SK-N-SH (cell line): ENCODE results near the gene UBE2K. TPM values are rescaled to one million over a fixed set of nuclear protein-coding genes. Genes with fewer than 3 reads are reported as not detected.

Experiments
- CTCF ChIA-PET: fragments of 300-600, 350-600 bp; formaldehyde crosslinking; extraction: SDS; loops from one replicate; lab custom pipeline; 2021; lab: Yijun Ruan, JAX
- POLR2A ChIA-PET: fragments of 350-600 bp; sonication (Branson Sonifier 250); formaldehyde crosslinking; extraction: SDS; loops from one replicate; lab custom pipeline; 2020; ENCODE audit warnings: antibody characterized with exemption, inconsistent platforms; lab: Yijun Ruan, JAX
- DNase-seq: peaks from one replicate; pipeline ENCODE4 v3.0.0; 2012
- H2AFZ ChIP-seq: fragments of 200-600 bp; sonication (generic); 2 replicates; pipeline ENCODE4 v1.8.1; 2016; ENCODE audit warnings: antibody characterized with exemption, mild to moderate bottlenecking, low read depth
- H3F3A ChIP-seq: fragments of 200-600 bp; sonication (generic); replicated peaks from 2 replicates; pipeline ENCODE3; 2016; ENCODE audit warnings: antibody characterized with exemption, mild to moderate bottlenecking; ENCODE audit not compliant: insufficient read depth
- H3K27ac ChIP-seq, 2 experiments: fragments of 200-500 bp in 1 of 2; fragments of 200-600 bp in 1 of 2; sonication (Bioruptor generic) in 1 of 2; sonication (generic), shearing (Covaris generic) in 1 of 2; 2 replicates each; pipeline versions ENCODE4 v1.5.1 to v1.6.1; 2014 to 2016; ENCODE audit warnings: low read depth in 2 of 2, inconsistent platforms in 1 of 2, low read length in 1 of 2, mild to moderate bottlenecking in 1 of 2, mixed read lengths in 1 of 2
- H3K27me3 ChIP-seq: fragments of 200-600 bp; sonication (generic), shearing (Covaris generic); 2 replicates; pipeline ENCODE4 v1.6.1; 2016; ENCODE audit warnings: mixed run types; ENCODE audit not compliant: insufficient read depth
- H3K36me3 ChIP-seq, 2 experiments: fragments of 200-500 bp in 1 of 2; fragments of 200-600 bp in 1 of 2; sonication (Bioruptor generic) in 1 of 2; sonication (generic) in 1 of 2; replicated peaks in 1 of 2; 2 replicates each; pipeline versions ENCODE3 to v1.5.1; 2014 to 2016; ENCODE audit warnings: low read length in 1 of 2, mild to moderate bottlenecking in 1 of 2; ENCODE audit not compliant: insufficient read depth in 2 of 2, control insufficient read depth in 1 of 2
- H3K4me1 ChIP-seq, 2 experiments: fragments of 200-500 bp in 1 of 2; fragments of 200-600 bp in 1 of 2; sonication (Bioruptor generic) in 1 of 2; sonication (generic), shearing (Covaris generic) in 1 of 2; 2 replicates each; pipeline versions ENCODE4 v1.5.1 to v1.6.1; 2014 to 2016; ENCODE audit warnings: low read depth in 1 of 2, low read length in 1 of 2, mixed run types in 1 of 2; ENCODE audit not compliant: insufficient read depth in 2 of 2, control insufficient read depth in 1 of 2
- H3K4me2 ChIP-seq: fragments of 200-600 bp; sonication (generic), shearing (Covaris generic); 2 replicates; pipeline ENCODE4 v1.6.1; 2017; ENCODE audit warnings: mixed run types
- H3K4me3 ChIP-seq, 2 experiments: fragments of 200-500 bp in 1 of 2; fragments of 200-600 bp in 1 of 2; sonication (Bioruptor generic) in 1 of 2; sonication (generic), shearing (Covaris generic) in 1 of 2; 2 replicates each; pipeline versions ENCODE4 v1.5.1 to v1.8.1; 2014 to 2016; ENCODE audit warnings: low read depth in 2 of 2, inconsistent platforms in 1 of 2, low read length in 1 of 2, mild to moderate bottlenecking in 1 of 2, mixed read lengths in 1 of 2, moderate library complexity in 1 of 2
- H3K79me2 ChIP-seq: fragments of 200-600 bp; sonication (generic); 2 replicates; pipeline ENCODE4 v1.8.1; 2017; ENCODE audit warnings: mild to moderate bottlenecking; ENCODE audit not compliant: insufficient read depth
- H3K9ac ChIP-seq: fragments of 200-600 bp; sonication (generic); 2 replicates; pipeline ENCODE4 v1.6.1; 2017; ENCODE audit warnings: mixed run types
- H3K9me2 ChIP-seq: fragments of 200-600 bp; sonication (generic); 2 replicates; pipeline ENCODE4 v1.6.1; 2017; ENCODE audit warnings: mixed run types
- H3K9me3 ChIP-seq: fragments of 200-600 bp; sonication (generic); 2 replicates; pipeline ENCODE4 v1.6.1; 2017; ENCODE audit warnings: mixed run types, mild to moderate bottlenecking, moderate library complexity
- H4K20me1 ChIP-seq: fragments of 200-600 bp; sonication (generic); 2 replicates; pipeline ENCODE4 v1.6.1; 2017; ENCODE audit warnings: mild to moderate bottlenecking, mixed run types; ENCODE audit not compliant: insufficient read depth
- ELF1 ChIP-seq: IDR thresholded peaks from 2 replicates; pipeline ENCODE4 v1.4.0; 2012
- FOSL2 ChIP-seq: IDR thresholded peaks from 2 replicates; pipeline ENCODE4 v1.4.0; 2012; ENCODE audit warnings: low read depth, mild to moderate bottlenecking, moderate library complexity, borderline replicate concordance
- FOXM1 ChIP-seq: IDR thresholded peaks from 2 replicates; pipeline ENCODE4 v1.4.0; 2012; ENCODE audit warnings: low read depth, mild to moderate bottlenecking
- GATA2 ChIP-seq: sonication (generic); formaldehyde crosslinking; IDR thresholded peaks from 2 replicates; pipeline ENCODE4 v1.5.0; 2020; ENCODE audit warnings: mild to moderate bottlenecking, missing genetic modification reagents
- JUND ChIP-seq: IDR thresholded peaks from 2 replicates; pipeline ENCODE4 v1.4.0; 2012
- MEF2A ChIP-seq: IDR thresholded peaks from 2 replicates; pipeline ENCODE4 v1.4.0; 2012; ENCODE audit warnings: low read depth, borderline replicate concordance
- RFX5 ChIP-seq: IDR thresholded peaks from 2 replicates; pipeline ENCODE4 v1.6.1; 2012; ENCODE audit warnings: mild to moderate bottlenecking, improper control_type of control experiment, low read length
- TAF1 ChIP-seq: IDR thresholded peaks from 2 replicates; pipeline ENCODE4 v1.6.1; 2012; ENCODE audit warnings: low read depth, mild to moderate bottlenecking, low read length, moderate library complexity, borderline replicate concordance
- TEAD4 ChIP-seq: IDR thresholded peaks from 2 replicates; pipeline ENCODE4 v1.4.0; 2012; ENCODE audit warnings: mild to moderate bottlenecking, borderline replicate concordance; ENCODE audit not compliant: insufficient read depth
- YY1 ChIP-seq: IDR thresholded peaks from 2 replicates; pipeline ENCODE4 v1.4.0; 2012; ENCODE audit warnings: low read depth, mild to moderate bottlenecking
- WGBS: methylation state at CpG from one replicate; pipeline ENCODE4 v1.1.6; 2017; ENCODE audit warnings: low lambda C conversion rate; 5-methylcytosine and 5-hydroxymethylcytosine counted together
- polyA plus RNA-seq, 3 experiments: library from polyadenylated mRNA; depleted of rRNA; stranded (reverse); fragments of >200 nt; gene quantifications; 2 replicates each; pipeline ENCODE4 v1.2.3, GENCODE V29; 2012
- TF ChIP-seq, protein P1 (sequence below): IDR thresholded peaks from 2 replicates; pipeline ENCODE4 v1.4.0; 2012; ENCODE audit warnings: low read depth
- TF ChIP-seq, protein P2 (sequence below): IDR thresholded peaks from 2 replicates; pipeline ENCODE4 v1.4.0; 2012; ENCODE audit warnings: low read depth, borderline replicate concordance
- TF ChIP-seq, protein P3 (sequence below): fragments of 200-600 bp; sonication (generic); IDR thresholded peaks from 2 replicates; pipeline ENCODE4 v1.6.1; 2017; ENCODE audit warnings: antibody characterized with exemption, mild to moderate bottlenecking, moderate library complexity
- TF ChIP-seq, protein P4 (sequence below): fragments of 150-350 bp; IDR thresholded peaks from 2 replicates; pipeline ENCODE4 v1.6.1; 2017; ENCODE audit warnings: antibody characterized with exemption, low read length, low read depth, borderline replicate concordance
- TF ChIP-seq, protein P5 (sequence below): IDR thresholded peaks from 2 replicates; pipeline ENCODE4 v1.4.0; 2012; ENCODE audit warnings: low read depth, borderline replicate concordance
- TF ChIP-seq, protein P6 (sequence below): fragments of 150-350 bp; IDR thresholded peaks from 2 replicates; pipeline ENCODE4 v1.6.1; 2016; ENCODE audit warnings: mild to moderate bottlenecking, low read depth, low read length

UBE2K gene
- polyA plus RNA-seq, 1 of the 3 experiments (the other 2 are of a cell fraction) = 102 TPM

DNA sequence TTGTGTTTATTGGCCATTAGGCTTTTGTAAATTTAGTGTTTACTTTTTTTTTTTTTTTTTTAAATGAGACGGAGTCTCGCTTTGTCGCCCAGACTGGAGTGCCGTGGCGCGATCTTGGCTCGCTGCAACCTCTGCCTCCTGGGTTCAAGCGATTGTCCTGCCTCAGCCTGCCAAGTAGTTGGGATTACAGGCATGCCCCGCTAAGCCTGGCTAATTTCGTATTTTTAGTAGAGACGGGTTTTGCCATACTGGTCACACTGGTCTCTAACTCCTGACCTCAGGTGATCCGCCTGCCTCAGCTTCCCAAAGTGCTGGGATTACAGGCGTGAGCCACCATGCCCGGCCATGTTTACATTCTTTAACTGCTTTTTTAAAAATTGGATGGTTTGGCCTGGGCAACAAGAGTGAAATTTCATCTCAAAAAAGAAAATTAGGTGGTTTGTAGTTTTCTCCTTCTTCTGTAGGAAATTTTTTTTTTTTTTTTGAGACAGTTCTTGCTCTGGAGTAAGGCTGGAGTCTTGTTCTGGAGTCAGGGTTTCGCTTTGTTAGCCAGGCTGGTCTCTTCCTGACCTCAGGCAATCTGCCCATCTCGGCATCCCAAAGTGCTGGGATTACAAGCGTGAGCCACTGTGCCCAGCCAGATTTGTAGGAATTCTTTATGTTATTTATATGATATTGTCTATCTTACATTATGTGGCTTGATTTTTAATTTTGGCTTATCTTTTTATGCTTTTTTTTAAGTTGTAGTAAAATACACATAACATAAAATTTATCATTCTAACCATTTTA, 15.1 kb downstream of the UBE2K start:
- Histone ChIP-seq H3K4me3 (no peak overlapping the region), H3F3A (peaks cover 7% of the 10 kb centered on the region), H3K9me2 (no peaks in the 10 kb centered on the region), H3K36me3 (peaks cover 0 to 10% of the 10 kb centered on the region in 2 experiments), H2AFZ (no peak overlapping the region), H3K27ac (no peak overlapping the region), H4K20me1 (peaks cover 89% of the 10 kb centered on the region), H3K79me2 (peaks cover 100% of the 10 kb centered on the region), H3K4me2 (peak overlapping the region; percentile 14; the same call in 1 of the 2 replicates), H3K4me1 (peaks cover 0 to 14% of the 10 kb centered on the region in 2 experiments; a peak in 1 of 4 replicates), H3K9me3 (no peaks in the 10 kb centered on the region), H3K9ac (no peak overlapping the region), H3K27me3 (no peaks in the 10 kb centered on the region)
- no peak for DNase-seq
- WGBS = 95% methylated on average over 17 of the region's 17 CpGs
- ChIA-PET POLR2A (interaction anchor here (0.6 kb wide), 1 partner anchor 323 kb away, joined by 3 read pairs; no protein-coding TSS in a partner anchor), CTCF (no interaction called here)
- TF ChIP-seq, protein P1, sequence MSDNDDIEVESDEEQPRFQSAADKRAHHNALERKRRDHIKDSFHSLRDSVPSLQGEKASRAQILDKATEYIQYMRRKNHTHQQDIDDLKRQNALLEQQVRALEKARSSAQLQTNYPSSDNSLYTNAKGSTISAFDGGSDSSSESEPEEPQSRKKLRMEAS = no peak
- TF ChIP-seq FOSL2 (no peak), TEAD4 (no peak), MEF2A (no peak), GATA2 (CRISPR knock-in tag) (no peak), TAF1 (no peak), RFX5 (no peak), JUND (no peak), YY1 (no peak), FOXM1 (no peak), ELF1 (no peak)
- TF ChIP-seq, protein P2, sequence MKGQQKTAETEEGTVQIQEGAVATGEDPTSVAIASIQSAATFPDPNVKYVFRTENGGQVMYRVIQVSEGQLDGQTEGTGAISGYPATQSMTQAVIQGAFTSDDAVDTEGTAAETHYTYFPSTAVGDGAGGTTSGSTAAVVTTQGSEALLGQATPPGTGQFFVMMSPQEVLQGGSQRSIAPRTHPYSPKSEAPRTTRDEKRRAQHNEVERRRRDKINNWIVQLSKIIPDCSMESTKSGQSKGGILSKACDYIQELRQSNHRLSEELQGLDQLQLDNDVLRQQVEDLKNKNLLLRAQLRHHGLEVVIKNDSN = no peak
- TF ChIP-seq, protein P3, sequence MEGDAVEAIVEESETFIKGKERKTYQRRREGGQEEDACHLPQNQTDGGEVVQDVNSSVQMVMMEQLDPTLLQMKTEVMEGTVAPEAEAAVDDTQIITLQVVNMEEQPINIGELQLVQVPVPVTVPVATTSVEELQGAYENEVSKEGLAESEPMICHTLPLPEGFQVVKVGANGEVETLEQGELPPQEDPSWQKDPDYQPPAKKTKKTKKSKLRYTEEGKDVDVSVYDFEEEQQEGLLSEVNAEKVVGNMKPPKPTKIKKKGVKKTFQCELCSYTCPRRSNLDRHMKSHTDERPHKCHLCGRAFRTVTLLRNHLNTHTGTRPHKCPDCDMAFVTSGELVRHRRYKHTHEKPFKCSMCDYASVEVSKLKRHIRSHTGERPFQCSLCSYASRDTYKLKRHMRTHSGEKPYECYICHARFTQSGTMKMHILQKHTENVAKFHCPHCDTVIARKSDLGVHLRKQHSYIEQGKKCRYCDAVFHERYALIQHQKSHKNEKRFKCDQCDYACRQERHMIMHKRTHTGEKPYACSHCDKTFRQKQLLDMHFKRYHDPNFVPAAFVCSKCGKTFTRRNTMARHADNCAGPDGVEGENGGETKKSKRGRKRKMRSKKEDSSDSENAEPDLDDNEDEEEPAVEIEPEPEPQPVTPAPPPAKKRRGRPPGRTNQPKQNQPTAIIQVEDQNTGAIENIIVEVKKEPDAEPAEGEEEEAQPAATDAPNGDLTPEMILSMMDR = no peak
- TF ChIP-seq, protein P4, sequence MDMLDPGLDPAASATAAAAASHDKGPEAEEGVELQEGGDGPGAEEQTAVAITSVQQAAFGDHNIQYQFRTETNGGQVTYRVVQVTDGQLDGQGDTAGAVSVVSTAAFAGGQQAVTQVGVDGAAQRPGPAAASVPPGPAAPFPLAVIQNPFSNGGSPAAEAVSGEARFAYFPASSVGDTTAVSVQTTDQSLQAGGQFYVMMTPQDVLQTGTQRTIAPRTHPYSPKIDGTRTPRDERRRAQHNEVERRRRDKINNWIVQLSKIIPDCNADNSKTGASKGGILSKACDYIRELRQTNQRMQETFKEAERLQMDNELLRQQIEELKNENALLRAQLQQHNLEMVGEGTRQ = no peak
- TF ChIP-seq, protein P5, sequence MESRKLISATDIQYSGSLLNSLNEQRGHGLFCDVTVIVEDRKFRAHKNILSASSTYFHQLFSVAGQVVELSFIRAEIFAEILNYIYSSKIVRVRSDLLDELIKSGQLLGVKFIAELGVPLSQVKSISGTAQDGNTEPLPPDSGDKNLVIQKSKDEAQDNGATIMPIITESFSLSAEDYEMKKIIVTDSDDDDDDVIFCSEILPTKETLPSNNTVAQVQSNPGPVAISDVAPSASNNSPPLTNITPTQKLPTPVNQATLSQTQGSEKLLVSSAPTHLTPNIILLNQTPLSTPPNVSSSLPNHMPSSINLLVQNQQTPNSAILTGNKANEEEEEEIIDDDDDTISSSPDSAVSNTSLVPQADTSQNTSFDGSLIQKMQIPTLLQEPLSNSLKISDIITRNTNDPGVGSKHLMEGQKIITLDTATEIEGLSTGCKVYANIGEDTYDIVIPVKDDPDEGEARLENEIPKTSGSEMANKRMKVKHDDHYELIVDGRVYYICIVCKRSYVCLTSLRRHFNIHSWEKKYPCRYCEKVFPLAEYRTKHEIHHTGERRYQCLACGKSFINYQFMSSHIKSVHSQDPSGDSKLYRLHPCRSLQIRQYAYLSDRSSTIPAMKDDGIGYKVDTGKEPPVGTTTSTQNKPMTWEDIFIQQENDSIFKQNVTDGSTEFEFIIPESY = no peak
- TF ChIP-seq, protein P6, sequence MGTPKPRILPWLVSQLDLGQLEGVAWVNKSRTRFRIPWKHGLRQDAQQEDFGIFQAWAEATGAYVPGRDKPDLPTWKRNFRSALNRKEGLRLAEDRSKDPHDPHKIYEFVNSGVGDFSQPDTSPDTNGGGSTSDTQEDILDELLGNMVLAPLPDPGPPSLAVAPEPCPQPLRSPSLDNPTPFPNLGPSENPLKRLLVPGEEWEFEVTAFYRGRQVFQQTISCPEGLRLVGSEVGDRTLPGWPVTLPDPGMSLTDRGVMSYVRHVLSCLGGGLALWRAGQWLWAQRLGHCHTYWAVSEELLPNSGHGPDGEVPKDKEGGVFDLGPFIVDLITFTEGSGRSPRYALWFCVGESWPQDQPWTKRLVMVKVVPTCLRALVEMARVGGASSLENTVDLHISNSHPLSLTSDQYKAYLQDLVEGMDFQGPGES = no peak
